Fibroblast of villous mesenchyme (primary cell): ENCODE data around the gene ZSCAN30. TPM values are rescaled to one million over a fixed set of nuclear protein-coding genes. Genes with fewer than 3 reads are reported as not detected.
A peak's percentile ranks its signal among the peaks of the same experiment; 100 is the strongest.
"Not testable (repeated sequence)": the region's sequence is repeated elsewhere in the genome, so short reads cannot be mapped to it uniquely, and the experiment has no call there.

Experiments used
- DNase-seq: peaks from one replicate; pipeline ENCODE4 v3.0.0-alpha.2; 2010; ENCODE audit warnings: low read depth
- H3K4me3 ChIP-seq: 2 replicates; pipeline ENCODE4 v1.5.1; 2011; ENCODE audit warnings: low read depth, mild to moderate bottlenecking, low read length
- total RNA-seq: library from RNA; depleted of rRNA; stranded (reverse); fragments of >200 nt; gene quantifications from 2 replicates; pipeline ENCODE4 v1.2.3, GENCODE V29; 2012
- TF ChIP-seq, protein P1 (sequence below): IDR thresholded peaks from 2 replicates; pipeline ENCODE4 v1.5.1; 2012; ENCODE audit warnings: low read depth, mild to moderate bottlenecking, low read length; ENCODE audit not compliant: insufficient read depth

ZSCAN30 gene
- total RNA-seq, 1 donor: 21.6 TPM

DNA sequence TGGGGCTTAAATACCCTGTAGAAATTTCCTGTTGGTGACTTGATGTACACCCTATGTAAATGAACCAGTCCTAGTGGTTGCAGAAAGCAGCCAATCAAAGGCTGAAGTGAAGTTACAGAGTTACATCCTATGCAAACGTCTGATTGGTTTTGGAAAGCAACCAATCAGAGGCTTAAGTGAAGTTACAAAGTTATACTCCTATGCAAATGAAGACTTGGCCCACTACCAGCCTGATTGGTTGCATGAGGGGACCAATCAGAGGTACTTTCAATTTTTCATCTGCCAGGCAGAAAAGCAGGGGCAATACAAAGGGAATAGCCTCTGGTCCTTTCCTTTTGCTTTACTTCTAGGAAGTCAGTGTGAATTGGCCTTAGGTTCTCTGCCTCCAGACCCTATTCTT, 62.8 kb downstream of the ZSCAN30 start:
- TF ChIP-seq, protein P1, sequence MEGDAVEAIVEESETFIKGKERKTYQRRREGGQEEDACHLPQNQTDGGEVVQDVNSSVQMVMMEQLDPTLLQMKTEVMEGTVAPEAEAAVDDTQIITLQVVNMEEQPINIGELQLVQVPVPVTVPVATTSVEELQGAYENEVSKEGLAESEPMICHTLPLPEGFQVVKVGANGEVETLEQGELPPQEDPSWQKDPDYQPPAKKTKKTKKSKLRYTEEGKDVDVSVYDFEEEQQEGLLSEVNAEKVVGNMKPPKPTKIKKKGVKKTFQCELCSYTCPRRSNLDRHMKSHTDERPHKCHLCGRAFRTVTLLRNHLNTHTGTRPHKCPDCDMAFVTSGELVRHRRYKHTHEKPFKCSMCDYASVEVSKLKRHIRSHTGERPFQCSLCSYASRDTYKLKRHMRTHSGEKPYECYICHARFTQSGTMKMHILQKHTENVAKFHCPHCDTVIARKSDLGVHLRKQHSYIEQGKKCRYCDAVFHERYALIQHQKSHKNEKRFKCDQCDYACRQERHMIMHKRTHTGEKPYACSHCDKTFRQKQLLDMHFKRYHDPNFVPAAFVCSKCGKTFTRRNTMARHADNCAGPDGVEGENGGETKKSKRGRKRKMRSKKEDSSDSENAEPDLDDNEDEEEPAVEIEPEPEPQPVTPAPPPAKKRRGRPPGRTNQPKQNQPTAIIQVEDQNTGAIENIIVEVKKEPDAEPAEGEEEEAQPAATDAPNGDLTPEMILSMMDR: no peak
- H3K4me3 ChIP-seq: no peak overlapping the region
- no peak for DNase-seq

DNA sequence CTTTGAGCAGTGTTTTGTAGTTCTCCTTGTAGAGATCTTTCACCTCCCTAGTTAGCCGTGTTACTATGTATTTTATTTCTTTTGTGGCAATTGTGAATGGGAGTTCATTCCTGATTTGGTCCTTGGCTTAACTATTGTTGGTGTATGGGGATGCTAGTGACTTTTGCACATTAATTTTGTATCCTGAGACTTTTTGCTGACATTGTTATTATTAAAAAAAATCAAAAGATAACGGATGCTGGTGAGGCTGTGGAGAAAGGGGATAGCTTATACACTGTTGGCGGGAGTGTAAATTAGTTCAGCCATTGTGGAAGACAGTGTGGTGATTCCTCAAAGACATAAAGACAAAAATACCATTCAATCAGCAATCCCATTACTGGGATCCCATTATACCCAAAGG, 66.2 kb downstream of the ZSCAN30 start:
- no peak for DNase-seq
- TF ChIP-seq, protein P1: no peak
- H3K4me3 ChIP-seq: no peak overlapping the region

DNA sequence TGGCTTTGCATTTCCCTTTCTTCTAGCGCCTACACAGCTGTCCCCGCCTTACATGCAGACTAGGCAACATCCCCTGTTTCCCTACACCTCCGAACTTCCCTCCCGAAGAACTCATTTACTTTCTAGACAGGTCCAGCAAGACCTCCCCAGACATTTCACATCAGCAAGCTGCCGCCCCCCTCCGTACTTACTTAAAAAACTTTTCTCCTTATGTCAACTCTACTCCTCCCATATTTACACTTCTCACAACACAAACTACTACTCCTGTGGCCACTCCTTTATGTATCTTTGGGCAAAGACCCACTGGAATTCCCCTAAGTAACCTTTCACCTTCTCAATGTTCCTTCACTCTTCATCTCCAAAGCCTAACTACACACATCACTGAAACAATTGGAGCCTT, 69.6 kb downstream of the ZSCAN30 start:
- DNase-seq: no peak
- H3K4me3 ChIP-seq: no peak overlapping the region
- TF ChIP-seq, protein P1: no peak

DNA sequence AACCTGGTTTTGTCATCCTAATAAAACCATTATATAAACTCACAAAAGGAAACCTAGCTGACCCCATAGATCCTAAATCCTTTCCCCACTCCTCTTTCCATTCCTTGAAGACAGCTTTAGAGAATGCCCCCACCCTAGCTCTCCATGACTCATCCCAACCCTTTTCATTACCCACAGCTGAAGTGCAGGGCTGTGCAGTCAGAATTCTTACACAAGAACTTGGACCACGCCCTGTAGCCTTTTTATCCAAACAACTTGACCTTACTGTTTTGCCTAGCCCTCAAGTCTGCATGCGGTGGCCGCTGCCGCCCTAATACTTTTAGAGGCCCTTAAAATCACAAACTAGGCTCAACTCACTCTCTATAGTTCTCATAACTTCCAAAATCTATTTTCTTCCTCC, 70.7 kb downstream of the ZSCAN30 start:
- H3K4me3 ChIP-seq: not testable (repeated sequence)
- peak; percentile 67 for DNase-seq

DNA sequence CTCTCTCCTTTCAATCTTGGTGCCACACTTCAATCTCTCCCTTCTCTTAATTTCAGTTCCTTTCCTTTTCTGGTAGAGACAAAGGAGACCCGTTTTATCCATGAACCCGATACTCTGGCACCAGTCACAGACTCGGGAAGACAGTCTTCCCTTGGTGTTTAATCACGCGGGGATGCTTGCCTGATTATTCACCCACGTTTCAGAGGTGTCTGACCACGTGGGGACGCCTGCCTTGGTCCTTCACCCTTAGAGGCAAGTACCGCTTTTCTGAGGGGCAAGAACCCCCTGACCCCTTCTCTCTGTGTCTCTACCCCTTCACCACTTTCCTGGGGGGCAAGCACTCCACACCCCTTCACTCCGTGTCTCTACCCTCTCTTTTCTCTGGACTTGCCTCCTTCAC, 73.4 kb downstream of the ZSCAN30 start:
- H3K4me3 ChIP-seq, DNase-seq: not testable (repeated sequence)

DNA sequence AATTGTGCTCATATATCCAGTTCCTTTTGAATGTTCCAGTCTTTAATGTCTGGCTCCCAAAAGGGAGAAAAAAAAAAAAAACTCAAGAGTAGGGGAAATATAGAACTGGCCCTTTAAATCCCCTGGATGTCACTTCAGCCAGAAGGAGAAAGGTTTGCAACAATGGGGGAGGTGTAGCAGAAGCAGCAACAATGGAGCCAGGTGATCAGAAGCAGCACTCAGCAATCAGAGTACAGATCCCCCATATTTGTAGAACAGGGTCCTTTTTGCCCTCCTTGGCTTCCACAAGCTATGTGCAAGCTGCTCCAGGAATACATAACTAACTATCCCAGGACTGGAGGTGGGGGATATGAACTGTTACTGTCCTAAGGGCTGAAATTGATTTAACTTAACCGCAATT, 75.0 kb downstream of the ZSCAN30 start:
- DNase-seq: no peak
- TF ChIP-seq, protein P1: no peak
- H3K4me3 ChIP-seq: no peak overlapping the region

DNA sequence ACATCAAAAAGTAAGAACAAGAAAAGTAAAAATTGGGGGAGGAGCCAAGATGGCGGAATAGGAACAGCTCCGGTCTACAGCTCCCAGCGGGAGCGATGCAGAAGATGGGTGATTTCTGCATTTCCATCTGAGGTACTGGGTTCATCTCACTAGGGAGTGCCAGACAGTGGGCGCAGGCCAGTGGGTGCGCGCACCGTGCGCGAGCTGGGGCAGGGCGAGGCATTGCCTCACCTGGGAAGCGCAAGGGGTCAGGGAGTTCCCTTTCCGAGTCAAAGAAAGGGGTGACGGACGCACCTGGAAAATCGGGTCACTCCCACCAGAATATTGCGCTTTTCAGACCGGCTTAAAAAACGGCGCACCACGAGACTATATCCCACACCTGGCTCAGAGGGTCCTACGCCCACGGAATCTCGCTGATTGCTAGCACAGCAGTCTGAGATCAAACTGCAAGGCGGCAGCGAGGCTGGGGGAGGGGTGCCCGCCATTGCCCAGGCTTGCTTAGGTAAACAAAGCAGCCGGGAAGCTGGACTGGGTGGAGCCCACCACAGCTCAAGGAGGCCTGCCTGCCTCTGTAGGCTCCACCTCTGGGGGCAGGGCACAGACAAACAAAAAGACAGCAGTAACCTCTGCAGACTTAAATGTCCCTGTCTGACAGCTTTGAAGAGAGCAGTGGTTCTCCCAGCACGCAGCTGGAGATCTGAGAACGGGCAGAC, 84.1 kb downstream of the ZSCAN30 start:
- not testable (repeated sequence) for H3K4me3 ChIP-seq, DNase-seq

DNA sequence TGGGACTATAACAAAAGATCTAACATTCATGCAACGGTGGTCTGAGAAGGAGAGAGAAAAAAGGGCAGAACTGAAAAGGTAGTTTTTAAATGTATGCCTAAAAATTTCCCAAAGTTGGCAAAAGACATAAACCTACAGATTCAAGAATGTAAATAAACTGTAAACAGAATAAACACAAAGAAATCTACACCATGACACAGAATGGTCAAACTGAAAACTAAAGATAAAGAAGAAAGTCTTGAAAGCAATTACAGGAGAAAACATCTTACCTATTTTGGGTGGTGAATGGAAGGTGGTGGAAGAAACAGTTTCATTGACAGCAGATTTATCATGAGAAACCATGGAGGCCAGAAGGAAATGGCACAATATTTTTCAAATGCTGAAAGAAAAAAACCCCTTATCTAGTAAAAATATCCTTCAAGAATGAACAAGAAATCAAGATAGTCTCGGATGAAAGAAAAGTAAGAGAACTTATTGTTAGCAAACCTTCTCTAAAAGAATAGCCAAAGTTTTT, 84.8 kb downstream of the ZSCAN30 start:
- TF ChIP-seq, protein P1: no peak
- no peak for DNase-seq
- H3K4me3 ChIP-seq: no peak overlapping the region

DNA sequence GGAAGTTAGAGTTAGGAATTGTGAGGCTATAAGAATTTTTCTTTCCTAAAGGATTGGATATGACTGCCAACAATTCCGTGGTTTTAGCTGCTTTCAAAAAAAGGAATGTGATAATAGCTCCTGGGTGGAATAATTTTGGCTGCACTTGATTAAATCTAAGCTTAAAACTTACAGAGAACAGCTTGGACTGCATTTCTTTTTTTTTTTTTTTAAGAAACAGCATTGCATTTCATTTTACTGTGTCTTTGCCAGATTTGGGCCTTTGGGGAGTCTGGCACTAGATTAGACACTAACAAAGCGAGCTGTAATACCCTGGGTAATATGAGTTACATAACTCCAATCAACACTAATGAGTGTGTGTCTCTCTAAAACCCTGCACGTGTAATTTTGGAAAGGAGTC, 87.0 kb downstream of the ZSCAN30 start:
- DNase-seq: no peak
- TF ChIP-seq, protein P1: no peak
- no peak overlapping the region for H3K4me3 ChIP-seq
